ENCODE results near the gene PHLPP1.

The PHLPP1 gene

GRCh38 chr18:62741118-62741566, 25.8 kb downstream of the PHLPP1 start:
- no peak for DNase-seq (ENCODE audit: low spot score)
- TF ChIP-seq, protein P1, sequence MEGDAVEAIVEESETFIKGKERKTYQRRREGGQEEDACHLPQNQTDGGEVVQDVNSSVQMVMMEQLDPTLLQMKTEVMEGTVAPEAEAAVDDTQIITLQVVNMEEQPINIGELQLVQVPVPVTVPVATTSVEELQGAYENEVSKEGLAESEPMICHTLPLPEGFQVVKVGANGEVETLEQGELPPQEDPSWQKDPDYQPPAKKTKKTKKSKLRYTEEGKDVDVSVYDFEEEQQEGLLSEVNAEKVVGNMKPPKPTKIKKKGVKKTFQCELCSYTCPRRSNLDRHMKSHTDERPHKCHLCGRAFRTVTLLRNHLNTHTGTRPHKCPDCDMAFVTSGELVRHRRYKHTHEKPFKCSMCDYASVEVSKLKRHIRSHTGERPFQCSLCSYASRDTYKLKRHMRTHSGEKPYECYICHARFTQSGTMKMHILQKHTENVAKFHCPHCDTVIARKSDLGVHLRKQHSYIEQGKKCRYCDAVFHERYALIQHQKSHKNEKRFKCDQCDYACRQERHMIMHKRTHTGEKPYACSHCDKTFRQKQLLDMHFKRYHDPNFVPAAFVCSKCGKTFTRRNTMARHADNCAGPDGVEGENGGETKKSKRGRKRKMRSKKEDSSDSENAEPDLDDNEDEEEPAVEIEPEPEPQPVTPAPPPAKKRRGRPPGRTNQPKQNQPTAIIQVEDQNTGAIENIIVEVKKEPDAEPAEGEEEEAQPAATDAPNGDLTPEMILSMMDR (IDR thresholded peaks at IDR 0.05; ENCODE audit: borderline replicate concordance, control extremely low read depth, extremely low read depth, insufficient read depth, missing control alignments), result no peak
- in situ Hi-C loops (cut with MboI; ENCODE audit: low sequenced_read_pairs, unreplicated experiment), result no loop called here

DNA sequence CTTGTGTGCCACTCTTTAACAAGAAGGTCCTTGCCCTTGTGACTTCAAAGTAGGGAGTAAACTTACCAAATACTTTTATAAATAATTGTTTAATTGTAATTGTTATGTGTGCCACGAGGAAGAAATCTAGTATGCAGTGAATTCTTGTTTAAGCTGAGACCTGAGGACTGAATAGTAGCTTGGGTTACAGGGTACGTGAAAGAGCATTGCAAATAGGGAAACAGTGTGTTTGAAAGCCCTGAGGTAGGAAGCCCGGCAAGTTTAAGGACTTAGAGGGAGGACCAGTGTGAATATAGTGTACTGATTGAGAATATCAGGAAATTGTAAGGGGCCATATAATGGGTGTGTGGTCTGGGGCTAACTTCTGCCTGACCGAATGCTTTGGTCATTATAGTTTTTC, 26.2 kb downstream of the PHLPP1 start:
- TF ChIP-seq, protein P1 (IDR thresholded peaks at IDR 0.05; ENCODE audit: borderline replicate concordance, control extremely low read depth, extremely low read depth, insufficient read depth, missing control alignments), result no peak
- in situ Hi-C loops (cut with MboI; ENCODE audit: low sequenced_read_pairs, unreplicated experiment), result no loop called here
- DNase-seq (ENCODE audit: low spot score), result no peak

DNA sequence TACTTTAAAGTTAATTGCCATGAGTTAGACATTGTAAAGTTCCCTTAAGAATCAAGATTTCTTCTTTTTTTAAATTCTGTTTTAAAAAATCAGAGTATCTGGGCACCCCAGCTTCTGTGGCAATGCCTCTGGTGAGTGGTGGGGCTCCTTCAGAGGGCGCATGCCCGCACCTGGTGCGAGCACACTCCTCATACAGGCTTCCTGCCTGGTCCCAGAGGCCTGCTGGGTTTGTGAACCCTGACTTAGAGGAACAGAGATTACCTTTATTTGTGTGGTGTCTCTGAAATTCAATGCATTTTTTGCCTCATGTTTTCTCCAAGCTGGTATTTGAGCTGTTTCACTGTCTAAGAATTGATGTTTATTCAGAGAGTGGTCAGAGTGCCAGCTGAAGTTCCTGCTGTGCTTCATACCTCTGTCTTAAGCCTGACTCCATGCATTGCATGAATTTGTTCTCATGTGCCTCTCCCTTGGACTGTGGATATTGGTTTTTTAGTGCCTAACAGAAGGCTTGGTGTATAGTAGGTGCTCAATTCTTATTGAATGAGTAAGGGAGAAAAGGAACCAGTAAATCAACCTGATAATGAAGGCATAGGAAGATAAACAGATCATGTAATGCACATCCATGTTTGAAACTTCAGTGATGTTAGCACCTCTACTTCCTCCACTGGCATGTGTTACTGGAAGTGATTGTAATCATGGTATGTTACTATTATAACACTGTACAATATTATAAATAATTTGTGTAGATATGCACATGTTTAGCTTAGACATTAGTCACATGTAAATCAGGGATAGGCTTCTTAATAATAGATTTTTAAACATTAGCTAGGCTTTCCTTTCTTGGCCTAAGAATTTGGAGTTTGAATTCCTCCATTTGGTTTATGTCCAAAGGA, 29.0 kb downstream of the PHLPP1 start:
- in situ Hi-C loops (cut with MboI; ENCODE audit: low sequenced_read_pairs, unreplicated experiment), result no loop called here
- no peak for DNase-seq (ENCODE audit: low spot score)
- TF ChIP-seq, protein P1 (IDR thresholded peaks at IDR 0.05; ENCODE audit: borderline replicate concordance, control extremely low read depth, extremely low read depth, insufficient read depth, missing control alignments), result no peak

- TF ChIP-seq, protein P1 (IDR thresholded peaks at IDR 0.05; ENCODE audit: borderline replicate concordance, control extremely low read depth, extremely low read depth, insufficient read depth, missing control alignments), result no peak
- in situ Hi-C loops (cut with MboI; ENCODE audit: low sequenced_read_pairs, unreplicated experiment), result no loop called here
- DNase-seq (ENCODE audit: low spot score), result no peak
Observed at GRCh38 chr18:62745089-62745751, 29.9 kb downstream of the PHLPP1 start.

DNA sequence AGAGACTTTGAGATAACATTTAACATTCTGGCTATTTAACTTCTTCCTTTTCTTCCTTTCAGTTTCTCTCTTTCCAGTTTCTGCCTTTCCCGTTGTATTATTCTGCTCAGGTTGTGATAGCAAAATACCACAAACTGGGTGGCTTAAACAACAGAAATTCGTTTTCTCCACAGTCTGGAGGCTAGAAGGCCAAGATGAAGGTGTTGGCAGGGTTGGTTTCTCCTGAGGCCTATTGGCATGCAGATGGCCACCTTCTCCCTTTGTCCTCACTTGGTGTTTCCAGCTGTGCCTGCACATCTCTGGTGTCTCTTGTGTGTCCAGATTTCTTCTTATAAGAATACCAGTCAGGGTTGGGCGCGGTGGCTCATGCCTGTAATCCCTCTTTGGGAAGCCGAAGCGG, 34.0 kb downstream of the PHLPP1 start:
- in situ Hi-C loops (cut with MboI; ENCODE audit: low sequenced_read_pairs, unreplicated experiment), result no loop called here
- no peak for DNase-seq (ENCODE audit: low spot score)
- TF ChIP-seq, protein P1 (IDR thresholded peaks at IDR 0.05; ENCODE audit: borderline replicate concordance, control extremely low read depth, extremely low read depth, insufficient read depth, missing control alignments), result no peak

GRCh38 chr18:62751341-62751821, 36.0 kb downstream of the PHLPP1 start:
- in situ Hi-C loops (cut with MboI; ENCODE audit: low sequenced_read_pairs, unreplicated experiment), result no loop called here
- no peak for DNase-seq (ENCODE audit: low spot score)
- TF ChIP-seq, protein P1 (IDR thresholded peaks at IDR 0.05; ENCODE audit: borderline replicate concordance, control extremely low read depth, extremely low read depth, insufficient read depth, missing control alignments), result no peak

Data from GM13976 (cell line).